ENCODE measurements around the gene CD81. TPM values are rescaled to one million over a fixed set of nuclear protein-coding genes. Genes with fewer than 3 reads are reported as not detected.

The CD81 gene
- total RNA-seq, 1 donor from 2014 or later = 347 TPM

DNA sequence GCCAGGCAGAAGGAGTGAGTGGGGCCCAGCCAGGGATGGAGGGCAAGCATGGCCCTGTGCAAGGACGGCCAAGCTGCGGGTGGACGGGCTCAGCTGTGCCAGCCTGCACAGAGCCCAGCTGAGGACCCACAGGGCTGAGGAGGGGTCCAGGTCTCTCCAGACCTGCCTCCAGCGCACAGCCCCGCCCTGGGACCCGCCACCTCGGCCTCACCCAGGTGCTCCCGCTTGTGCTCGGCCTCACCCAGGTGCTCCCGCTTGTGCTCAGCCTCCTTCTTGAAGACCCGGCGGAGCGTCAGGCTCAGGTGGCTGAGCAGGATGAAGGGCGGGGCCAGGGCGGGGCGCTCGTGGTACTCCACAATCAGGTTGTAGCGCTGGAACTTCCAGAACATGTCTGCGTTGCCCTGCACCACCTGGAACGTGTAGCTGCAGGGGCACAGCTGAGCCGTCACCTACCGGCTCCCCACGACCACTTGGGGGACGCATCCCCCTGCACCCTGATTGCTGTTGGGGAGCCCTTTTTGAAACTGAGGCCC is 29.8 kb downstream of the CD81 start:
- TF ChIP-seq, protein P1, sequence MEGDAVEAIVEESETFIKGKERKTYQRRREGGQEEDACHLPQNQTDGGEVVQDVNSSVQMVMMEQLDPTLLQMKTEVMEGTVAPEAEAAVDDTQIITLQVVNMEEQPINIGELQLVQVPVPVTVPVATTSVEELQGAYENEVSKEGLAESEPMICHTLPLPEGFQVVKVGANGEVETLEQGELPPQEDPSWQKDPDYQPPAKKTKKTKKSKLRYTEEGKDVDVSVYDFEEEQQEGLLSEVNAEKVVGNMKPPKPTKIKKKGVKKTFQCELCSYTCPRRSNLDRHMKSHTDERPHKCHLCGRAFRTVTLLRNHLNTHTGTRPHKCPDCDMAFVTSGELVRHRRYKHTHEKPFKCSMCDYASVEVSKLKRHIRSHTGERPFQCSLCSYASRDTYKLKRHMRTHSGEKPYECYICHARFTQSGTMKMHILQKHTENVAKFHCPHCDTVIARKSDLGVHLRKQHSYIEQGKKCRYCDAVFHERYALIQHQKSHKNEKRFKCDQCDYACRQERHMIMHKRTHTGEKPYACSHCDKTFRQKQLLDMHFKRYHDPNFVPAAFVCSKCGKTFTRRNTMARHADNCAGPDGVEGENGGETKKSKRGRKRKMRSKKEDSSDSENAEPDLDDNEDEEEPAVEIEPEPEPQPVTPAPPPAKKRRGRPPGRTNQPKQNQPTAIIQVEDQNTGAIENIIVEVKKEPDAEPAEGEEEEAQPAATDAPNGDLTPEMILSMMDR (IDR thresholded peaks at IDR 0.05; ENCODE audit: partially characterized antibody, unreplicated experiment) = no peak
- peaks cover 4% of the 10 kb centered on the region for H3K27me3 Mint-ChIP-seq (ENCODE audit: unreplicated experiment)
- H3K4me3 Mint-ChIP-seq (ENCODE audit: unreplicated experiment) = no peak overlapping the region
- H3K9me3 Mint-ChIP-seq (ENCODE audit: unreplicated experiment) = peaks cover 2% of the 10 kb centered on the region
- no peaks in the 10 kb centered on the region for H3K4me1 Mint-ChIP-seq (ENCODE audit: low read depth, unreplicated experiment)
- no peak overlapping the region for H3K27ac Mint-ChIP-seq (ENCODE audit: unreplicated experiment)
- H3K36me3 Mint-ChIP-seq (ENCODE audit: unreplicated experiment) = no peaks in the 10 kb centered on the region
- no peak for DNase-seq

DNA sequence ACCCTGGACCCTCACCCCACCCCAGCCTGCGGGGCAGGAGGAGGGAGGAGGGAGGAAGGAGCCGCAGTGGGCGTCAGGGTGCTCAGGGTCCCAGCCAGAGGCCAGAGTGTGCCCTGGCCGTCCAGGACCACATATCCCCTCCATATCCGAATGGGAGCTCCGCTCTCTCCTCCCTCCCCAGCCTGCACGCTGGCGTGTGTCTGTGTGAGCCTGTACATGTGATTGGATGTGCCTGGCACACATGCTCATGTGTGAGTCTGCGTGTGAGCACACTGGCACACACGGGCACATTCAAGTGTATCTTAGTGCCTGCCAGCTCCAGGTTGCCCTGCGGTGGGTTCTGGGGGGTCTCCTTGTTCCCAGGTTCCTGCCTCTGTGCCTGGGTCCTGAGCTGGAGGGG is 31.6 kb downstream of the CD81 start:
- Mint-ChIP-seq H3K9me3 (ENCODE audit: unreplicated experiment) (peaks cover 2% of the 10 kb centered on the region), H3K4me3 (ENCODE audit: unreplicated experiment) (no peak overlapping the region), H3K27me3 (ENCODE audit: unreplicated experiment) (peaks cover 4% of the 10 kb centered on the region), H3K36me3 (ENCODE audit: unreplicated experiment) (no peaks in the 10 kb centered on the region), H3K4me1 (ENCODE audit: low read depth, unreplicated experiment) (no peaks in the 10 kb centered on the region), H3K27ac (ENCODE audit: unreplicated experiment) (no peak overlapping the region)
- DNase-seq = no peak
- TF ChIP-seq, protein P1 (IDR thresholded peaks at IDR 0.05; ENCODE audit: partially characterized antibody, unreplicated experiment) = no peak

DNA sequence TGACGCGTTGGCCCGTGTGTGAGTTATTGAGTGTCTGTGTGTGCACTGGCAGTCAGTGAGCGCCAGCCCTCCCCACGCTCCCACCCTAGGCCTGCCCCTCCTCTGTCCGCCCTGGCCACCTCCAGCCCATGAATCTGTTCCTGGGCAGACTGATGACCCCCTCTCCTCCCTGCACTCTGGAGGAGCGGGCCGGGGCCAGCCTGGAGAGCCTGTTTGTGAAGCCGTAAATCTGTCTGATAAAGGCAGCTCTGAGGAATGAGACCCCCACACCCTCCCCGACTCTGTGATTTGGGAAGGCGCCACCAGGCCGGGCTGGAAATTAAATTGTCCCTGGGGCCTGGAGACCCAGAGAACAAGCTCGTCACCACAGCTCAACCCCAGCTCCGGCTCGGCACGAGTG is 32.0 kb downstream of the CD81 start:
- Mint-ChIP-seq H3K4me3 (ENCODE audit: unreplicated experiment) (no peak overlapping the region), H3K27me3 (ENCODE audit: unreplicated experiment) (peaks cover 4% of the 10 kb centered on the region), H3K27ac (ENCODE audit: unreplicated experiment) (no peak overlapping the region), H3K36me3 (ENCODE audit: unreplicated experiment) (no peaks in the 10 kb centered on the region), H3K4me1 (ENCODE audit: low read depth, unreplicated experiment) (no peaks in the 10 kb centered on the region), H3K9me3 (ENCODE audit: unreplicated experiment) (peaks cover 2% of the 10 kb centered on the region)
- TF ChIP-seq, protein P1 (IDR thresholded peaks at IDR 0.05; ENCODE audit: partially characterized antibody, unreplicated experiment) = no peak
- no peak for DNase-seq

DNA sequence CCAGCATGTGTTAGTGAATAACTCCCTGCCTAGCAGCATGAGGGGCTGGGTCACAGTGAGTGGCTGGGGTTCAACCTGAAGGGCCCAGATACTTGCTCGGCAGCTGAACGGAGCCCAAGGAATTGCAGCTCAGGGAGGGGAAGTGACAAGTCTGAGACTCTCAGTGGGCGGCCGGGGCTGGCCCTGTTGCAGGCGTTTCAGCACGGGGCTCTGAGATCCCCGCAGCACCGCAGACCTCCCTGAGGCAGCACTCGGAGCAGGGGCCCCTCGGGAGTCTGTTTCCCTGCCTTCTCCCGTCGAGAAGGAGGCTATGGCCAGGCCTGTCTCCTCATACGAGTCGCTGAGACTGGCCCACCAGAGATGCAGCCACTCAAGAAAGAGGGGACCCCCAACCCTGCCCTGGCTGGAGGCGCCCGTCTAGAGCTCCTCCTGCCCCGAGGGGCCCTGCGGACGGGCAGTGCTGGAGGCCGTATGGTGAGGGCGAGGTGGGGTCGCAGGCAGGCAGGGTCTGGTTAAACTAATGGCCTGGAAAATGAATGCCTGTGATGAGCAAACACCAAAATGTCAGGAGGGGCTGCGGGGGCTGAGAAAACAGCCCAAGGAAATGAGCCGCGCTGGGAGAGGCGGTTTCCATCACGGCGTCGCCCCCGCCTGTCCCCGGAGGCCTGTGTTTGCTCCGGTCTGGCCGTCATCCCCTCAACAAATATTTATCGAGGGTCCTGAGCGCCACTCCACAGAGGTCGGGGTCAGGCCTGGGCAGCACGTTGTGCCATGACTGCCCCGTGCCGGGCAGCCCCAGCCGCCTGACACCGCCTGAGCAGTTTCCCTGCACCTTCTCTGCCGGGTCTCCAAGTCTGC is 32.7 kb downstream of the CD81 start:
- Mint-ChIP-seq H3K36me3 (ENCODE audit: unreplicated experiment) (no peaks in the 10 kb centered on the region), H3K9me3 (ENCODE audit: unreplicated experiment) (peaks cover 2% of the 10 kb centered on the region), H3K27me3 (ENCODE audit: unreplicated experiment) (peaks cover 4% of the 10 kb centered on the region), H3K4me3 (ENCODE audit: unreplicated experiment) (no peak overlapping the region), H3K27ac (ENCODE audit: unreplicated experiment) (no peak overlapping the region), H3K4me1 (ENCODE audit: low read depth, unreplicated experiment) (no peaks in the 10 kb centered on the region)
- DNase-seq = no peak
- TF ChIP-seq, protein P1 (IDR thresholded peaks at IDR 0.05; ENCODE audit: partially characterized antibody, unreplicated experiment) = no peak

DNA sequence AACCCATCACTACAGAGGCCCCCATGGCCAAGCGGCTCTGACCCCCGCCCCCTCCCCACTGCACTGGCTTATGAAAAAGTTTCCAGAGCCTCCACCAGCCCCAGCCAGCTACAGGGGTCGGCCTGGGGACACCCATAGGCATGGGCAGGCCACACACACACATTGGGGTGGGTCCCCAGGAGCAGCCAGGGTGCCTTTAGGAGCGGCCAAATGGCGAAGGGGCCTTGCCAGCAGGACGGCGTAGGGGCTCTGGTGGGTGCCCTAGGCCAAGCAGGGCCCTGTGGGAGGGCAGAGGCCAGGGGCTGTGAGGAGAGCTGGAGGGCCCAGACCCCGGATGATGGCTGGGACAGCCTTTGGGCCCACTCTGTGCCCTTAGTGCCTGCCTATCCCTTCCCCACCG is 33.5 kb downstream of the CD81 start:
- no peak for DNase-seq
- Mint-ChIP-seq H3K4me3 (ENCODE audit: unreplicated experiment) (no peak overlapping the region), H3K27ac (ENCODE audit: unreplicated experiment) (no peak overlapping the region), H3K9me3 (ENCODE audit: unreplicated experiment) (peaks cover 2% of the 10 kb centered on the region), H3K27me3 (ENCODE audit: unreplicated experiment) (peaks cover 4% of the 10 kb centered on the region), H3K4me1 (ENCODE audit: low read depth, unreplicated experiment) (no peaks in the 10 kb centered on the region), H3K36me3 (ENCODE audit: unreplicated experiment) (no peaks in the 10 kb centered on the region)
- TF ChIP-seq, protein P1 (IDR thresholded peaks at IDR 0.05; ENCODE audit: partially characterized antibody, unreplicated experiment) = no peak

Measured in glutamatergic neuron (in vitro differentiated cells).